ENCODE data around the gene SFT2D2. TPM values are rescaled to one million over a fixed set of nuclear protein-coding genes. Genes with fewer than 3 reads are reported as not detected.

The SFT2D2 gene
- total RNA-seq, 1 donor from 2014 or later = 42.9 TPM

GRCh38 chr1:168221275-168221674 is 4.5 kb upstream of the SFT2D2 start:
- no peak for DNase-seq (ENCODE audit: extremely low read depth, low read depth, low spot score)

- no peak for DNase-seq (ENCODE audit: extremely low read depth, low read depth, low spot score)
Measured at GRCh38 chr1:168223261-168223660, 2.5 kb upstream of the SFT2D2 start.

GRCh38 chr1:168223681-168224540 is 1.9 kb upstream of the SFT2D2 start:
- DNase-seq (ENCODE audit: extremely low read depth, low read depth, low spot score) = no peak

- DNase-seq (ENCODE audit: extremely low read depth, low read depth, low spot score) = no peak
Measured at GRCh38 chr1:168224991-168225390, 813 bp upstream of the SFT2D2 start.

- peak; percentile 33 for DNase-seq (ENCODE audit: extremely low read depth, low read depth, low spot score)
Measured at GRCh38 chr1:168227620-168228019, 1.8 kb downstream of the SFT2D2 start.

GRCh38 chr1:168229893-168230292 is 4.1 kb downstream of the SFT2D2 start:
- no peak for DNase-seq (ENCODE audit: extremely low read depth, low read depth, low spot score)

GRCh38 chr1:168230709-168231108 is 4.9 kb downstream of the SFT2D2 start:
- DNase-seq (ENCODE audit: extremely low read depth, low read depth, low spot score) = no peak

- no peak for DNase-seq (ENCODE audit: extremely low read depth, low read depth, low spot score)
Measured at GRCh38 chr1:168234846-168235547, 9.2 kb downstream of the SFT2D2 start.

GRCh38 chr1:168235548-168235885 is 9.7 kb downstream of the SFT2D2 start:
- DNase-seq (ENCODE audit: extremely low read depth, low read depth, low spot score) = no peak

GRCh38 chr1:168235937-168236336 is 10.1 kb downstream of the SFT2D2 start:
- no peak for DNase-seq (ENCODE audit: extremely low read depth, low read depth, low spot score)

- DNase-seq (ENCODE audit: extremely low read depth, low read depth, low spot score) = no peak
Measured at GRCh38 chr1:168236836-168237611, 11.2 kb downstream of the SFT2D2 start.

- DNase-seq (ENCODE audit: extremely low read depth, low read depth, low spot score) = no peak
Measured at GRCh38 chr1:168243198-168243597, 17.4 kb downstream of the SFT2D2 start.

- no peak for DNase-seq (ENCODE audit: extremely low read depth, low read depth, low spot score)
Measured at GRCh38 chr1:168243636-168244212, 17.9 kb downstream of the SFT2D2 start.

GRCh38 chr1:168245042-168245441 is 19.2 kb downstream of the SFT2D2 start:
- no peak for DNase-seq (ENCODE audit: extremely low read depth, low read depth, low spot score)

GRCh38 chr1:168246506-168246905 is 20.7 kb downstream of the SFT2D2 start:
- no peak for DNase-seq (ENCODE audit: extremely low read depth, low read depth, low spot score)

GRCh38 chr1:168252204-168252733 is 26.5 kb downstream of the SFT2D2 start:
- DNase-seq (ENCODE audit: extremely low read depth, low read depth, low spot score) = no peak

GRCh38 chr1:168256164-168256563 is 30.4 kb downstream of the SFT2D2 start:
- no peak for DNase-seq (ENCODE audit: extremely low read depth, low read depth, low spot score)

- DNase-seq (ENCODE audit: extremely low read depth, low read depth, low spot score) = no peak
Measured at GRCh38 chr1:168257397-168257796, 31.6 kb downstream of the SFT2D2 start.

GRCh38 chr1:168259567-168259966 is 33.8 kb downstream of the SFT2D2 start:
- no peak for DNase-seq (ENCODE audit: extremely low read depth, low read depth, low spot score)

GRCh38 chr1:168260393-168260792 is 34.6 kb downstream of the SFT2D2 start:
- no peak for DNase-seq (ENCODE audit: extremely low read depth, low read depth, low spot score)

- DNase-seq (ENCODE audit: extremely low read depth, low read depth, low spot score) = peak; percentile 78
Measured at GRCh38 chr1:168261390-168261789, 35.6 kb downstream of the SFT2D2 start.

All from glomerular endothelial cell (primary cell).